ENCODE results near the gene GPX2.

DNA sequence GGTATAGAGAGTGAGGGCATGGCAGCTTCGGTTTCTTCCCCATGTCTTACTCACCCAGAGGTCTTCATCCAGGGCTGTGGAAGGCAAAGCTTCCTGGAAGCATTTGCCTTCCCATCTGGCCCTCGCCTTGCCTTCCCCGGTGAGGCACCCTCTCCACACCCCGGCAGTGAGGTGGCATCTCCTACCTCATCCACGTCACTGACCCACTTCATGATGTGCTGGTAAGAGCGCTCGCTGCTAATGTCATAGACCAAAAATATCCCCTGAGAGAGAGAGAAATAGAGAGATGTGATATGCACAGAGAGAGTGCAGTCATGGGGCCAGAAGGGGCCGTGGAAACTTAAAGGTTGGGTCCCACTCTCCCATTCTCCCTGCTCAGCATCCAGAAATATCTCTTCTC is 8.3 kb upstream of the GPX2 start:
- TF ChIP-seq, protein P1, sequence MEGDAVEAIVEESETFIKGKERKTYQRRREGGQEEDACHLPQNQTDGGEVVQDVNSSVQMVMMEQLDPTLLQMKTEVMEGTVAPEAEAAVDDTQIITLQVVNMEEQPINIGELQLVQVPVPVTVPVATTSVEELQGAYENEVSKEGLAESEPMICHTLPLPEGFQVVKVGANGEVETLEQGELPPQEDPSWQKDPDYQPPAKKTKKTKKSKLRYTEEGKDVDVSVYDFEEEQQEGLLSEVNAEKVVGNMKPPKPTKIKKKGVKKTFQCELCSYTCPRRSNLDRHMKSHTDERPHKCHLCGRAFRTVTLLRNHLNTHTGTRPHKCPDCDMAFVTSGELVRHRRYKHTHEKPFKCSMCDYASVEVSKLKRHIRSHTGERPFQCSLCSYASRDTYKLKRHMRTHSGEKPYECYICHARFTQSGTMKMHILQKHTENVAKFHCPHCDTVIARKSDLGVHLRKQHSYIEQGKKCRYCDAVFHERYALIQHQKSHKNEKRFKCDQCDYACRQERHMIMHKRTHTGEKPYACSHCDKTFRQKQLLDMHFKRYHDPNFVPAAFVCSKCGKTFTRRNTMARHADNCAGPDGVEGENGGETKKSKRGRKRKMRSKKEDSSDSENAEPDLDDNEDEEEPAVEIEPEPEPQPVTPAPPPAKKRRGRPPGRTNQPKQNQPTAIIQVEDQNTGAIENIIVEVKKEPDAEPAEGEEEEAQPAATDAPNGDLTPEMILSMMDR (conservative IDR thresholded peaks at IDR 0.05; ENCODE audit: low read length) = no peak
- TF ChIP-seq EZH2phosphoT487 (IDR thresholded peaks at IDR 0.05; ENCODE audit: borderline replicate concordance, low read depth, low read length) = no peak
